SK-N-SH treated with all-trans-retinoic acid at 6 μM for 48 hours (cell line): ENCODE results near the gene NCMAP.

Source experiments
- ARNTL ChIP-seq: fragments of 450-650 bp; formaldehyde crosslinking; IDR thresholded peaks from 2 replicates; pipeline ENCODE4 v1.5.0; 2020; ENCODE audit warnings: low read depth, mild to moderate bottlenecking, moderate library complexity, borderline replicate concordance
- CSDC2 ChIP-seq: fragments of 250-450 bp; sonication (Bioruptor Pico); IDR thresholded peaks from 2 replicates; pipeline ENCODE4 v1.5.0; 2020; ENCODE audit warnings: mild to moderate bottlenecking, moderate library complexity
- CSRNP3 ChIP-seq: fragments of 250-450 bp; sonication (Bioruptor Pico); IDR thresholded peaks from 2 replicates; pipeline ENCODE4 v1.5.1; 2021; ENCODE audit warnings: mild to moderate bottlenecking, moderate library complexity
- GLIS3 ChIP-seq: fragments of 250-450 bp; sonication (Bioruptor Pico); IDR thresholded peaks from 2 replicates; pipeline ENCODE4 v1.5.0; 2020; ENCODE audit warnings: mild to moderate bottlenecking, moderate library complexity
- OSR1 ChIP-seq: fragments of 250-450 bp; sonication (Bioruptor Pico); IDR thresholded peaks from 2 replicates; pipeline ENCODE4 v1.8.0; 2022; ENCODE audit warnings: moderate library complexity, mild to moderate bottlenecking, inconsistent platforms
- PATZ1 ChIP-seq: fragments of 250-450 bp; sonication (Bioruptor Pico); IDR thresholded peaks from 2 replicates; pipeline ENCODE4 v1.8.0; 2020; ENCODE audit warnings: mild to moderate bottlenecking, moderate library complexity, borderline replicate concordance
- POU6F1 ChIP-seq: fragments of 250-450 bp; sonication (Bioruptor Pico); IDR thresholded peaks from 2 replicates; pipeline ENCODE4 v1.8.0; 2021; ENCODE audit warnings: low read depth, mild to moderate bottlenecking, moderate library complexity, borderline replicate concordance
- RARB ChIP-seq: fragments of 250-450 bp; sonication (Bioruptor Pico); IDR thresholded peaks from 2 replicates; pipeline ENCODE4 v1.8.0; 2021; ENCODE audit warnings: mild to moderate bottlenecking, moderate library complexity
- ZFP3 ChIP-seq: fragments of 250-450 bp; sonication (Bioruptor Pico); IDR thresholded peaks from 2 replicates; pipeline ENCODE4 v1.5.0; 2020; ENCODE audit warnings: mild to moderate bottlenecking, moderate library complexity
- ZNF565 ChIP-seq: fragments of 450-650 bp; formaldehyde crosslinking; conservative IDR thresholded peaks from 2 replicates; pipeline ENCODE4 v1.5.0; 2020; ENCODE audit warnings: low read depth, mild to moderate bottlenecking, moderate library complexity
- ZNF8 ChIP-seq: fragments of 450-650 bp; formaldehyde crosslinking; IDR thresholded peaks from 2 replicates; pipeline ENCODE4 v1.5.0; 2020; ENCODE audit warnings: mild to moderate bottlenecking, moderate library complexity
- TF ChIP-seq, protein P1 (sequence below): fragments of 250-450 bp; sonication (Bioruptor Pico); IDR thresholded peaks from 2 replicates; pipeline ENCODE4 v1.5.1; 2020; ENCODE audit warnings: low read depth, mild to moderate bottlenecking, moderate library complexity
- TF ChIP-seq, protein P2 (sequence below): fragments of 250-450 bp; sonication (Bioruptor Pico); IDR thresholded peaks from 2 replicates; pipeline ENCODE4 v1.5.0; 2020; ENCODE audit warnings: mild to moderate bottlenecking, moderate library complexity

- TF ChIP-seq, protein P1, sequence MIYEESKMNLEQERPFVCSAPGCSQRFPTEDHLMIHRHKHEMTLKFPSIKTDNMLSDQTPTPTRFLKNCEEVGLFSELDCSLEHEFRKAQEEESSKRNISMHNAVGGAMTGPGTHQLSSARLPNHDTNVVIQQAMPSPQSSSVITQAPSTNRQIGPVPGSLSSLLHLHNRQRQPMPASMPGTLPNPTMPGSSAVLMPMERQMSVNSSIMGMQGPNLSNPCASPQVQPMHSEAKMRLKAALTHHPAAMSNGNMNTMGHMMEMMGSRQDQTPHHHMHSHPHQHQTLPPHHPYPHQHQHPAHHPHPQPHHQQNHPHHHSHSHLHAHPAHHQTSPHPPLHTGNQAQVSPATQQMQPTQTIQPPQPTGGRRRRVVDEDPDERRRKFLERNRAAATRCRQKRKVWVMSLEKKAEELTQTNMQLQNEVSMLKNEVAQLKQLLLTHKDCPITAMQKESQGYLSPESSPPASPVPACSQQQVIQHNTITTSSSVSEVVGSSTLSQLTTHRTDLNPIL = no peak
- no peak for TF ChIP-seq PATZ1 (CRISPR knock-in tag)
- no peak for TF ChIP-seq ZNF565 (CRISPR knock-in tag)
- TF ChIP-seq, protein P2, sequence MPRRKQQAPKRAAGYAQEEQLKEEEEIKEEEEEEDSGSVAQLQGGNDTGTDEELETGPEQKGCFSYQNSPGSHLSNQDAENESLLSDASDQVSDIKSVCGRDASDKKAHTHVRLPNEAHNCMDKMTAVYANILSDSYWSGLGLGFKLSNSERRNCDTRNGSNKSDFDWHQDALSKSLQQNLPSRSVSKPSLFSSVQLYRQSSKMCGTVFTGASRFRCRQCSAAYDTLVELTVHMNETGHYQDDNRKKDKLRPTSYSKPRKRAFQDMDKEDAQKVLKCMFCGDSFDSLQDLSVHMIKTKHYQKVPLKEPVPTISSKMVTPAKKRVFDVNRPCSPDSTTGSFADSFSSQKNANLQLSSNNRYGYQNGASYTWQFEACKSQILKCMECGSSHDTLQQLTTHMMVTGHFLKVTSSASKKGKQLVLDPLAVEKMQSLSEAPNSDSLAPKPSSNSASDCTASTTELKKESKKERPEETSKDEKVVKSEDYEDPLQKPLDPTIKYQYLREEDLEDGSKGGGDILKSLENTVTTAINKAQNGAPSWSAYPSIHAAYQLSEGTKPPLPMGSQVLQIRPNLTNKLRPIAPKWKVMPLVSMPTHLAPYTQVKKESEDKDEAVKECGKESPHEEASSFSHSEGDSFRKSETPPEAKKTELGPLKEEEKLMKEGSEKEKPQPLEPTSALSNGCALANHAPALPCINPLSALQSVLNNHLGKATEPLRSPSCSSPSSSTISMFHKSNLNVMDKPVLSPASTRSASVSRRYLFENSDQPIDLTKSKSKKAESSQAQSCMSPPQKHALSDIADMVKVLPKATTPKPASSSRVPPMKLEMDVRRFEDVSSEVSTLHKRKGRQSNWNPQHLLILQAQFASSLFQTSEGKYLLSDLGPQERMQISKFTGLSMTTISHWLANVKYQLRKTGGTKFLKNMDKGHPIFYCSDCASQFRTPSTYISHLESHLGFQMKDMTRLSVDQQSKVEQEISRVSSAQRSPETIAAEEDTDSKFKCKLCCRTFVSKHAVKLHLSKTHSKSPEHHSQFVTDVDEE (CRISPR knock-in tag) = no peak
- no peak for TF ChIP-seq GLIS3 (CRISPR knock-in tag)
- TF ChIP-seq ARNTL (CRISPR knock-in tag) = no peak
- no peak for TF ChIP-seq ZFP3 (CRISPR knock-in tag)
- TF ChIP-seq RARB (CRISPR knock-in tag) = no peak
- no peak for TF ChIP-seq CSRNP3 (CRISPR knock-in tag)
- TF ChIP-seq CSDC2 (CRISPR knock-in tag) = no peak
- no peak for TF ChIP-seq OSR1 (CRISPR knock-in tag)
- TF ChIP-seq POU6F1 (CRISPR knock-in tag) = no peak
- TF ChIP-seq ZNF8 = no peak
Observed at GRCh38 chr1:24516506-24516905, 39.4 kb upstream of the NCMAP start.
